GM19452 (cell line): ENCODE measurements around the gene MAP3K12.
"Not testable (repeated sequence)": the region's sequence is repeated elsewhere in the genome, so short reads cannot be mapped to it uniquely, and the experiment has no call there.

Experiments
- ATAC-seq: cut with Tn5 transposase; IDR thresholded peaks from one replicate; pipeline ENCODE4 v1.9.1; 2021; ENCODE audit not compliant: unreplicated experiment

Gene MAP3K12

DNA sequence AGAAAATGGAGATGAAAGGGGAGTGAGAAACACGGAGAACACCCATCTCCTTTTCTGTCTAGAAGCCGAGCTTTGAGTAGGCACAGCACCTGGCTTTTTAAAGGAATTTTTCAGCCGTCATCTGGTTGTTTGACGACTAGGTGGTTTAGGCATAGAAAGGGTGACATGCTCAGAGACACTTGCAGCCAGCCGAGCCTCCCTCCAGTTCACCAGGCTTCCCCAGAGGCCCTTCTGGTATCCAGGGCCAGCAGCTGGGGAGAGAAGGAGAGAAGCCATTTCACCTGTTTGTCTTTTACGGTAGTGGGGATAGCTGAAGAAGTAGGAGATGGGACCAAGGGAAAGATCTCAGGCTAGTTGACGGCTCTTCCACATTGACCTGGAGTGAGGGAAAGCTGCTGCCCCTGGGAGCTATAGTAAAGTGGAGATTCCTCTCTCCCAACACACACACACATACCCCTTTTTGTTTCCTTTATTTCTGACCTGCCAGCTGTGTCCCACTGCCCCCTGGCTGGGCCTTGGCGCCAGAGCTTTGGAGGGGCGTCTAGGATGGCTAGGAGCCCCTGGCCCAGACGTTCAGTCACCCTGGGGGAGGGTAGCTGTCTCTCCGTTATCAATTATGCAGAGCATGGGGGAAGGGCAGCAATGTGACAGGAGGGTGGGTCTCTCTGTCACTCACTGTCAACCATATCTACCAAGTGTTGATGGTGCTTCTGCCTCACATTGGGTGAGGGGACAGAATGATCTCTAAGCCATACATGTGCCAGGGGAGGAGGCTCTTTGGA lies 5.5 kb downstream of the MAP3K12 start:
- no peak for ATAC-seq

DNA sequence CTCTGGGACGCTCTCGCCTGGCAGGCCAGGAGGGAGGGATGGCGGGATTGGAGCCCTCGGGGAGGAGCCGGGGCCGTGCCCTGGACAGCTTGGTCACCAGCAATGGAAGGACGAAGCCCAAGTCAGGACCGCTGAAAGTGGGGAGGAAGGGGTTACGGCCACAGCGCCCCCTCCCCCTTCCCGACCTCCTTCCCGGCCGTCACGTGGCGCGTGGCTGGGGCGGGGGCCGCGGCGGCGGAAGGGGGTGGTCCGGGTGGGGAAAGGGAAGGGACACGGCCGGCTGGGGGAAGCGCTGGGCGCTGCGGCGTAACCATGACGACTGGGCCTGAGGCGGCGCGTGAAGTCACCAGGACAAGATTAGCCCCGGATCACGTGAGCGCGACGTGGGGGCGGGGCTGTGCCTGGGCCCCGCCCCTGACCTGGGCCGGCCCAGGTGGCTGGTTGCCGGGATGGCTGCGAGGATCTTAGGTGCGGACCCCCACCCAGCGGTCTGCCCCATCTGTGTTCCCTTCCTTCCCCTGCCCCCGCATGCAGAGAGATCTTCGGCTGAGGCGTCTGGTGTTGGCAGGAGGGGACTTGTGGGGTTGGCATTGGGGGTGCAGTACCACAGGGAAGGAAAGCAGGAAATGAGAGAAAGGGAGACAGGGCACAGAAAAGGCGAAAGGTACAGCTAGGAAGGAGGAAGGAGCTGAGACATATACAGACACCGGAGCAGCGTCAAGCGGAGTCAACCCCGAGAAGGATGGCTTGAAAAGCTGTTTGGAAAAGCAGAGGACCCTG lies 6.2 kb downstream of the MAP3K12 start:
- ATAC-seq = peak; percentile 86

DNA sequence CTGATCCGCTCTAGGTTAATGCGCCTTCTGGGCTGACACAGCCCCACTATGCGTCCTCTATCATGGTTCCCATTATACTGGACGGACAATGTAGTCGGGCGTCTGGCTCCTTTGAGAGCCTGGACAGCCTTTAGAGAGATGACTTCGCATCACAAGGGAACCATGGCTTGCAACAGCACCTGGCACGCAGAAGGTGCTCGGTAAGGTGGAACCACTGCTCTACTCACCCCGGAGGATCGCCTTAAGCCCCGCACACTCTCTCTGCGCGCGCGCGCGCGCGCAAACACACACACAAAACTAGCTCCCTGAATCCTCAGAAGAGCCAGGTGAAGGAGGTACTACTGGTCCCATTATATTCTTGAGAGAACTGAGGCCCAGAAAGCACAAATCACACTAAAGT lies 7.1 kb downstream of the MAP3K12 start:
- ATAC-seq = no peak

DNA sequence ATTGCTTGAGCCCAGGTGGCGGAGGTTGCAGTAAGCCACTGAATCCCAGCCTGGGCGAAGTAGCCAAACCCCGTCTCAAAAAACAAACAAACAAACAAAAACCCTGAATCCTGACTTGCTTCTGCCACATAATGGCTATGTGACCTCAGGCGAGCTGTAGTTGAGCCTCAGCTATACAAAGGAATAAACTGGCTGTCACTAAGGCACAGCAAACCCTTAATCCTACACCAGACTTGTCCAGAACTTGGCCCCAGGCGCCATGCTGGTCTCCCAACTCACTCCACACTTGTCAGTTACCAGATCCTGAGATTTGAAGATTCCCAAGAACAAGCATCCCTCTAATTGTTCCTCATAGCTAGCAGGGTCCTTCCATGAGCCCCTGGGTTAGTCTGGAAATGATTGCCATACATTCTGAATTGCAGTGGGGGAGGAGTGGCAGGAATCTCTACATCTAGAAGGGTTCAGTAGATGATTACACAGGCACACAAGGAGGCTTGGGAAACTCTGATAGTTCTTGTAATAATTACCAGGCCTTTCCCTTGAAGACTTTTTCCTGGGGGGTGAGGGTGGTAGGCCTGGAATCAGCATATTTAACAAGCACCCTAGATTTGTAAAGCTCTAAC lies 9.9 kb downstream of the MAP3K12 start:
- no peak for ATAC-seq

DNA sequence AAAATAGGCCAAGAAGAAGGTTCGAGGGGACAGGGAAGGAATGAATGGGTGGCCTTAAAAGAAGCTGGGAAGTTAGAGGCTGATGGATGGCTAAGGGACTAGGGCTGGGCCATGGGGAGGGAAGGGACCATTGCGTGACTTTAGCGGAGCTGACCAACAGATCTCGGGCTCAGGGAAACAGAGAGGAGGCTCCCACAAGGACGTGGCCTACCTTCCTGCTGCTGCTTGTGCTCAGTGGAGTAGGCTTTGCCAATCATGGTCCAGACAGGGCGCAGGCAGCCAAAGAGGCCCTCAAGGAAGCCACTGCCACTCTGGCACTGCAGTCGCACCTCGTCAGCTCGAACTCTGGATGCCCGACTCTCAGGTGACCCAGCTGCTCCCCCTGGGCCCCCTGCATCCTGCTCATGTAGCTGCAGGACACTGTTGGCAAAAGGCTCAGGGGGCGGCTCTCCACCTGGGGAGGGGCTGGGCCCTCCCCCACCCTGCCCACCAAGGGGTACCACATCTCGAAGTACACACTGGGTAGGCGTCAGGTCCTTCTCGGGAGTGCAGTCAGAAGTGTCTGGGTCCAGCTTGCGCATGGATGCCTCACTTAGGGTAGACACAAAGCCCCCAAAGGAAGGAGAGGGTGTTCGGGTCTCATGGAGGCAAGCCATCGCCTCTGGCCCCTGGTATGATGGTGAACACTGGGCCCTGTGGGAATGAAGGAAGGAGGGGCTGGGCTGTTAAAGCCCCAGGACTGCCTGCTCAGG lies 12.3 kb downstream of the MAP3K12 start:
- no peak for ATAC-seq

DNA sequence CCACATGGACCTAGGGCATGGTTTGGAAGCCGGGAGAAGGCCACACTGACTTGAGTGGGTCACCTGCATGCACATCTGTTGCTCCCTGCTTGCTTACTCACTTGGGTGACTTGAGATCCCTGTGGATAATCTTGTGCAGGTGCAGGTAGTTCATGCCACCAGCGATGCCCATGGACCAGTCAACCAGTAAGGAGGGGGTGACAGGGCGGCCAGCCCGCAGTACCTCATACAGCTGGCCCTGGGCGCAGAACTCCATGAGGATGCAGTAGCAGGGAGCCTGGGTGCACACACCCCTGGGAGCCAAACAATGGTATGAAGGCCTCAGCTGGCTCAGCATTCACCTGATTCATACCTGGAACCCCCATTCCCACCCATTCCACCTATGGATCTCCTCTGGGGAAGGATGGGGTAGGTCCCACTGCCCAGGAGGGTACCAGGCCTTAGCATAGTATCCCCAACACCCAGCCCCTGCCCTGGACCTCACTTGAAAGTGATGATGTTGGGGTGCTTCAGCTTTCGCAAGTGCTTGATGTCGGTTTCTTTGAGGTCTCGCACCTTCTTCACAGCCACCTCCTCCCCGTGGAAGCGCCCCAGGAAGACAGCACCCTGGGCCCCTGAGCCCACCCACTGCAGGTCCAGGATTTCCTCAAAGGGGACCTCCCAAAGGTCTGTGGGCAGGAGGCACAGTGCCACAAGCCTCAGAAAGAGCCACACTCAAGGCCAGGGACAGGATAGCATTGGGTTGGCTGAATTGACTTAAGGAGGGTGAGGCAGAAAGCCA lies 13.1 kb downstream of the MAP3K12 start:
- ATAC-seq = no peak

DNA sequence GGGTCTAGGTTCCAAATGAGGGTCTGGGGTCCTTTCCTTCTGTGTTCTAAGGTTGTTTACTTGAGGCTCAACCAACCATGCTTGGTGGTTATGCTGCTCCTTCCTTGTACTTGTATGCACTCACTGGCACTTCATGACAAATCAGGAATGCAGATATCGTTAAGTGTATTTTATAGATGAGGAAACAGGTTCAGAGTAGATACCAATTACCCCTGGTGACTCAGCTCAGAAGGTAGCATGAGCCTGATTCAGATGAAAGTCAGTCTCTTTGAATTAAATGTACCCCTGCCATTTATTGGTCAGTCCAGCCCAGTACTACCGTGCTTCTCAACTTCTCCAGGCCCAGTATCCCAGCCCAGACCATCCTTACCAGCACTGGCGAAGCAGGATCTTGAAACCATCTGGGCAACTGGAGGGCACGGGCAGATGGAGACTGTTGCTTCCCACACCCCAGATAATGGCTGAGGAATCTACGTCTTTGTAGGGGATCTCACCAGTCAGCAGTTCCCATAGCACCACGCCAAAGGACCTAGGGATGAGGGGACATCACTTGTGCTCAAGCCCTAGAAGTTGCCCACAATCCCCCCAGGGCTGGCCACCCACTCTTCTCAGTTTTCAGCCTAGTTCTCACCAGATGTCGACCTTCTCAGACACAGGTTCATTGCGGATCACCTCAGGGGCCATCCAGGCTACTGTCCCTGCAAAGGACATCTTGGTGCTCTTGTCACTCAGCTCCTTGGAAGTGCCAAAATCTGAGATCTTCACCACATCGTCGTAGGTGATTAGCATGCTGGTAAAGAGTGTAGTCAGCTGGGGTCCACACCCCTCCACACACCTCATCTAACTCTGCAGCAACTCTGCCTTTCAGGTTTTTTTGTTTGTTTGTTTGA lies 14.3 kb downstream of the MAP3K12 start:
- ATAC-seq = no peak

DNA sequence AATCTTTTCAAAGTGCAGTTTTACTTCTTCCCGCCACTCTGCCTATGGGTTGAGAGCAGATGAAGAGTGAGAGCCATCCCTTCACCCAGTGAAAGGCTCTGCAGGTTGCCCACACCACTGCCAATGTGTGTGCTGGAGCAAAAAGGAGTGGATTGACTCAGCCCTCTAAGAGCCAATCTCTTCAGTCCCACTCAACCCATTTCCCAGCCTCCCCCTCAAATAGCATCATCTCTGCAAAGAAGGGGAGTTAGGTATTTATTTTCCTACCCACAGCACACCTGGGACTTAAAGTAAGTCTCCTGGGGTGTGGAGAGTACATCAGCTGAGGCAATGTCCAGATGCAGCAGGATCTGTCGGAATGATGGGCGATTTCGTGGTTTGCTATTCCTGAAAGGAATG lies 15.3 kb downstream of the MAP3K12 start:
- no peak for ATAC-seq

DNA sequence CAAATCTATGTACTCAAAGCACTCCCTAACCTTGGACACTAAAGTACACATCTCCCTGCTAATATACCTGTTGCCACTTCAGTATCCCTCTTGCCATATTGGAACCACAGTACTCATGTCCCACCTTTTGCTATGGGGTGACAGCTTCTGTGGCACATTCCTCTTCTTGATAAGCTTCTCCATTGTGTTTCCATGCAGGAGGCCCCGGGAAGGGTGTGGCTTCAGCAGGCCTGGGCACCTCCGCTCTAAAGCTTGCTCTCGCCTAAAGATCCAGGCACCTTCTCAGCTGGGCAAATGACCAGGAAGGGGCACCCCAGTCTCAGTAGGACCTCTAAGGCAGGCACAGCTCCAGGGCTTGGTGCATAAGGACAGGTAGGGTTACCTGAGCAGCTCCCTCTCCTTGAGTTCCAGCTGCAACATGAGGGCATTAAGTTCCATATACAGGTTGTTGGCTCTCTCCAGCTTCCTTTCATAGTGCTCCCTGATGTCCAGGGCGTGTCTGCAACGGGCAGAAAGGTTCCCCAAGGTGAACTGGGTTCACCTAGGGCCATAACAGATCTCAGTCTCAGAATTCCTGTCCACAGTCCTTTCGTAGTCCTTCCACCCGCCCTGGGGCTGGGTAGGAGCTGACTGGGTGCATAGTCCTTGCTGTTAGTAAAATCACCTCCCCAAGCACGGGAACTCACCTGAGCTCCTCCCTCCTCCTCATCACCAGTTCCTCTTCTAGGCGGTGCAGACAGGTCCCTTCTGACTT lies 15.9 kb downstream of the MAP3K12 start:
- ATAC-seq = no peak

DNA sequence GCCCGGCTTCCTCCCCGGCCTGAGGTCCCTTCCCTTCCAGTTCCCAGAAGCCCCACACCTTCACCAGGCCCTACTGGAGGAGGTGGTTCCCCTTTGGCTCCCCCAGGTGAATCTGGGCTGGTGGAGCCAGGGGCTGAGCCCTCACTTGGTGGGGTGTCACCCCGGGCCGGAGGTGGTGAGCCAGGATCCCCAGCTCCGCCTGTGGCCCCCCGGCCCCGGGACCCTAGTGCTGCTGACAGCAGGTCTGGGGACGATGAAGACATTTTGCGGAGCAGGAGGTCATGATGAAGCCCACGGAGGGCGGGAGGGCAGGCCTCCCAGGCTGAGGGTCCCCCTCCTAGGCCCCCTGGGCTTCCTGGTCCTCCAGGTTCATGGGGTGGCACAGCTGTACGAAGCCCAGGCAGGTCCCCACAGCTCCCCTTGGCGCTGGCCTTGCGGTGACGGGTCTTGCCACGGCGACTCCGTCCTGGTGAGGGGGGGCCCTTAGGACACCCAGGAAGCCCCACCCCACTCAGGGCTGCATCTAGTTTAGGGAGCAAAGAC lies 16.6 kb downstream of the MAP3K12 start:
- no peak for ATAC-seq

DNA sequence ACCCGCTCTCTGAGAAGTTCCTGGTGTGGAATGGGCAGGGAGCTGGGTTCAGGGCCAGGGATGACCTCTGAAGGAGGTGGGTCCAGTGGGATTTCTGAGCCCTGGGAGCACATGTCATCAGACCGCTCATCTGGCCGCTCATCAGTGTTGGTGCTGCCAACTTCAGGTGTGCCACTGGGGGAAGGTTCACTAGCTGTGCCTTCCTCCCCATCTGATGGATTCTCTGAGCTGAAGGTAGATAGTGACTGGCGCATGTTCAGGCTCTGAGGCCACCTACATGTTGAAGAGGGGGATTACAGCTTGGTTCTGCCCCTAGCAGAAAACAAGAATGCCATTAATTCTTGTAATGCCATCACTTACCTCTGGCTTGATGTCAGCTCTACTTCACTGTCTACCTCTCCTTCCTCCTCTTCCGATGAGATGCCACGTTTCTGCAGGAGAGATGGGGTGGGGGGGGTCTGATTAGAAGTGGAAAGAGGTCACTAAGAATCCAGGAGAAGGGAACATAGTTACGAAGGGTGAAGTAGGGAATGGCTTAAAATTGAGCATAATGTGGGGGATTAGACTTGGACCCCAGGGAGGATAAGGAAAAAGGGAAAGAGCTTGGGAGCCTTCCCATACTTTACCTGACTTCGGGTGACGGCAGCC lies 17.2 kb downstream of the MAP3K12 start:
- ATAC-seq = no peak

DNA sequence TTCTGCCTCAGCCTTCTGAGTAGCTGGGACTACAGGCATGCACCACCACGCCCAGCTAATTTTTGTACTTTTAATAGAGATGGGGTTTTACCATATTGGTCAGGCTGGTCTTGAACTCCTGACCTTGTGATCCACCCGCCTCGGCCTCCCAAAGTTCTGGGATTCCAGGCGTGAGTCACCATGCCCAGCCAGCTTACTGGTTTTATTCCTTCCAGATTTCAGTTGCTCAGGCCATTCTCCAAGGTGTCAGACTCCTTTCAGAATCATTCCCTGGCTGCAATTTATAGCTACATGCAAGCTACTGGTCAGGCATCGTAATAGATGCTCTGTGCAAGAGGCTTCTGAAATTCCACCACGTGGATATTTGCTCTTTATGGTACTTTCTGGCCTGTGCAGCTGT lies 17.8 kb downstream of the MAP3K12 start:
- ATAC-seq = not testable (repeated sequence)

DNA sequence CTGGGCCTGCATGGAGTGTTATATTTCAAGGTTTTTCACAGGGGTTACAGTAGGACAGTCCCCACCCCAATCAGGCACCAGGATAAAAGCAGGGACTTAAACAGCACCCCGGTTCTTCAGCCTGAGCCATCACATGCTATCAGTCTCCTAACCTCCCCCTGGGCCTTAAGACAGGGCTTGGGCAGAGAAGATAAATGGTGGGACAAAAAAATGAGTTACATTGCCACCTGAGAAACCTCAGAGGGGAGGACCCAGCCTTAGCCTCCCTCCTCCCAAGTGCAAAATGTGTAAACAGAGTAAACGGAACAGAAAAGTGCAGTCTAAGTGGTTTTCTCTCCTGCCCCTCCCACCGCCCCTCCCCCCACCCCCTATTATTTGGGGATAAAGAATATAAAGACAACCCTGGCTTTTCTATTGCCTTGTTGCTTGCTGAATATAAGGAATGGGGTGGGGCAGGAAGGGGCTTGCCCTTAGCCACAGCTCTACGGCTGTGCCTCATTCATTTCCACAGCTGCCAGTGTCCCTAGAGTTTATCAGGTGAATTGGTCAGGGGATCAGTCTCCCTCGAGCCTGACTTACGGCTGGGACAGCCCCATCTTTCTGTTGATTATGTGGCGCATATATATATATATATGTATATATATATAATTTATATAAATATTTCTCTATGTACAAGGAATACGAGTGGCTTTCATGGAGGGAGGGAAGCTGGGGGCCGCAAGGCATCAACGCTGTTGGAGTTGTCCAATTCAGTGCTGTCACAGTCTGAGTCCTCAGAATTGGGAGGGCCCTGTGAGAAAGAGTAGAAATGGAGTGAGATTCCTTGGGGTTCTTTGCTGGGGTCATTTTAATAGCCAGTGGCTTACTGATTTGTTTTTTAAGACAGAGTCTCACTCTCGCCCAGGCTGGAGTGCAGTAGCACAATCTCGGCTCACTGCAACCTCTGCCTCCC lies 18.5 kb downstream of the MAP3K12 start:
- no peak for ATAC-seq

DNA sequence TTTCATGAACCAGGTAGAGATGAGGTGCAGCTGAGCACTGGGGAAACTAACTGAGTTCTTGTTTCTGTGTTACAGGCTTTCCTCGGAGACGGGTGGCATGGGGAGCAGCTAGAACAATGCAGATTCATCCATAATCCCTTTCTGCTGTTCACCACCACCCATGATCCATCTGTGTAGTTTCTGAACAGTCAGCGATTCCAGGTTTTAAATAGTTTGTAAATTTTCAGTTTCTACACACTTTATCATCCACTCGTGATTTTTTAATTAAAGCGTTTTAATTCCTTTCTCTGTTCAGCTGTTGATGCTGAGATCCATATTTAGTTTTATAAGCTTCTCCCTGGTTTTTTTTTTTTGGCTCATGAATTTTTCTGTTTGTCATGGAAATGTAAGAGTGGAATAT lies 19.9 kb downstream of the MAP3K12 start:
- no peak for ATAC-seq

DNA sequence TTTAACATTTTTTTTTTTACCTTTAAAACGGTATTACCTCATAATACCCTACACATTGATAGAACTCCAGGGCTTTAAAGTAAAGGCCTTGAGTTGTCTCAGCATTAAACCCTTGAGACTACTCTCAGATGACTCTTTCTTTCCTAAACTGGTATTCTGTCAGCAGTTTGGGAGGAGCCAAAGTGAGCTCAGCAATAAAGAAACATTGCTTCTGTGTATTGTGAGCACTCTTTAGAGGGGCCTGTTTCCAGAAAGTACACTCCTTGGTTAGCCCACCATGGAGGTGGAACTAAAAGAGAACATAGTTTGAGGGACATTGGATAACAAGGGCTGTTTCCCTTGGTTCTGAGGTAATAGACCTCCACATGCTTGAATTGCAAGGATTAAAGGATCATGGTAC lies 20.4 kb downstream of the MAP3K12 start:
- no peak for ATAC-seq

DNA sequence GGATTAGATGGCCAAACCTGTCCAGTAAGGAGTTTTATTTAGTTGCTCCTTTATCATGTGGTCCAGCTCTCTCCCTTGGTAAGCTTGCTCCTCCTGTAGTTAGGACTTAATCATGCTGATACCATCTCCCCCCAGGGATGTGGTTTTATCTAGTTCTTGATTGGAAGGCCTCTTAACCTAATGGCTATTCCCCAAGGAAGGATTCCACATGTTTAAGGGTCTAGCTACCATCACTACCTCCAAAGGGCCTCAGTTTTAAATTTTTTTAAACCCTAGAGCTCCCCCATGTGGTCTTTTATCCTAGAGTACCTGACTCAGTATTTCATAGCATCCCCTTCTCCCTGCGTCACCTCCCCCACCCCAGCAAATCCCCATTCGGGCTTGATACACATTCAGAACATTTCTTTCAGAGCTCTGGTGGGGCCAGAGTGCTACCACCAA lies 22.5 kb downstream of the MAP3K12 start:
- ATAC-seq = no peak

DNA sequence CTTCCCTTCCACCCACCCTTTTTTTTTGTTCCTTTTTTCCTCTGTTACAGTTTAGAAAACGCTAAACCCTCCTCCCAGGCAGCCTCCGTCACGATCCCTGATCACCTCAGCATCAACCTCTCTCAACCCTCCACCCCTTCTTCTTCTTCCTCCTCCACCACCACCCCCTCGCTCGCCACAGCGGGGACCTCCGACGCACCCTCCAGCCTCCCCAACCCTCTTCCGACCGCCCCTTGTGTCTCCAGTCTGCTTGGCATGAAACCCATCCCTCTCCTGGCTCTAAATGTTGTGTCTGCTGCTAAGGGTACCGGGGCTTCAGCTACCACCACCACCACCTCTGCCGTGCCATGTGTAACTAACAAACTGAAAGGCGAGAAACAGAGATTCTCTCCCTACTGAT lies 24.4 kb downstream of the MAP3K12 start:
- no peak for ATAC-seq
